Activated CD8-positive, alpha-beta memory T cell treated with anti-CD3 and anti-CD28 coated beads, Interleukin-2, amount 50 U/mL, for 4 hours (primary cell): ENCODE measurements around the gene GNB1.

Experiments
- DNase-seq: peaks from one replicate; pipeline ENCODE4 v3.0.0-alpha.2; 2020

GNB1 gene

GRCh38 chr1:1907098-1907736 is 16.3 kb upstream of the GNB1 start:
- no peak for DNase-seq

- DNase-seq, result peak; percentile 69
These were observed 15.6 kb upstream of the GNB1 start for GRCh38 chr1:1906185-1907097.

- no peak for DNase-seq
These were observed 12.3 kb upstream of the GNB1 start for GRCh38 chr1:1903224-1903623.

- no peak for DNase-seq
These were observed 10.9 kb upstream of the GNB1 start for GRCh38 chr1:1901641-1902294.

- no peak for DNase-seq
These were observed 10.2 kb upstream of the GNB1 start for GRCh38 chr1:1900883-1901640.

- no peak for DNase-seq
These were observed 9.1 kb upstream of the GNB1 start for GRCh38 chr1:1899967-1900327.

GRCh38 chr1:1899266-1899966 is 8.5 kb upstream of the GNB1 start:
- no peak for DNase-seq

GRCh38 chr1:1898246-1898933 is 7.5 kb upstream of the GNB1 start:
- DNase-seq, result no peak

- DNase-seq, result no peak
These were observed 4.8 kb upstream of the GNB1 start for GRCh38 chr1:1895456-1896336.

- DNase-seq, result no peak
These were observed 4.2 kb upstream of the GNB1 start for GRCh38 chr1:1895060-1895418.

GRCh38 chr1:1894354-1895059 is 3.6 kb upstream of the GNB1 start:
- DNase-seq, result no peak

GRCh38 chr1:1893997-1894353 is 3.1 kb upstream of the GNB1 start:
- no peak for DNase-seq

GRCh38 chr1:1893291-1893985 is 2.6 kb upstream of the GNB1 start:
- no peak for DNase-seq

- DNase-seq, result no peak
These were observed 1.9 kb upstream of the GNB1 start for GRCh38 chr1:1892763-1893120.

- DNase-seq, result no peak
These were observed 1.3 kb upstream of the GNB1 start for GRCh38 chr1:1892079-1892762.

GRCh38 chr1:1891349-1892078 is 627 bp upstream of the GNB1 start:
- peak; percentile 79 for DNase-seq

- DNase-seq, result peak; percentile 40
These were observed 911 bp downstream of the GNB1 start for GRCh38 chr1:1889847-1890505.
